Cardiac fibroblast (primary cell): ENCODE data around the gene RNF5.

Experiments used
- DNase-seq, 2 donors: peaks; one replicate each; pipeline versions ENCODE4 v3.0.0 to v3.0.0-alpha.2; 2010; ENCODE audit warnings: low read depth in 2 of 2
- H3K4me3 ChIP-seq, 2 donors: replicated peaks in 1 of 2; 1 replicate in 1 of 2; 2 replicates in 1 of 2; pipeline ENCODE4 v1.5.1; 2011; ENCODE audit warnings: low read depth in 2 of 2, low read length in 2 of 2, mild to moderate bottlenecking in 2 of 2, moderate library complexity in 1 of 2
- TF ChIP-seq, protein P1 (sequence below): IDR thresholded peaks from one replicate; pipeline ENCODE4 v1.5.1; 2011; ENCODE audit warnings: low read depth, mild to moderate bottlenecking, low read length, inconsistent platforms

Gene RNF5

DNA sequence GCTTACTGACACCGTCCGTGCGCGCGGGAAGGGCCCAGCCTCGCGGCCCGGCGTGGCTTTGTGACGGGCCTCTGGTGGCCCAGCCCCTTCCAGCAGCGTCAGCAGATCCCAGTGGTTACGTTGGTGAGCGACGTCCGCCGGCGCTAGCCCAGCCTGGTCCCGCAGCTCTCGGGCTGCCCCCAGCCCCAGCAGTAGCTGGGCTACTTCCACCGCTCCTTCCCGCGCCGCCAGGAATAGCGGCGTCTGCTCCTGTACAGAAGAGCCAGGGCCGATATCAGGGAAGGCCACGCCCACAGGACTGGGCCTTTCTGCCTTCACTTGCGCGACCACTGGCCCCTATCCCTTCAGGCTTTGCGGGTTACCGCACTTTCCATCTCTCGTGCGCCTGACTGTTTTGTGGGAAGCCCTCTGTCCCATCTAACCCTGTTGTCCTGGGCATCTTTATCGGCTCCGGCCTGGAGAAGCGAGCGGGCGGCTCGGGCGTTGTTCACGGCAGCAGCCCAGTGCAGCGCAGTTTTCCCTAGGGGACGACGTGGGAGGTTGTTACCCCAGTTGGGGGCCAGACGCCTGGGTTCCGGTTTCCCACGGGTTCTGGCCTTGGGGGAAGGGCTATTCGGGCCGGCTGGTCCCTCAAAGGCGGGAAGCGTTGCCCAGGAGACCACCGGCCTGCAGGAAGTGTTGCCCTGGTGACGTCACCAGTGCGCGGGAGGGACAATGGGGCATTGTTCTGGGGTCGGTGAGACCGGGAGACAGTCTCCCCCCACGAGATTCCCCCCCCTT lies 17.9 kb downstream of the RNF5 start:
- TF ChIP-seq, protein P1, sequence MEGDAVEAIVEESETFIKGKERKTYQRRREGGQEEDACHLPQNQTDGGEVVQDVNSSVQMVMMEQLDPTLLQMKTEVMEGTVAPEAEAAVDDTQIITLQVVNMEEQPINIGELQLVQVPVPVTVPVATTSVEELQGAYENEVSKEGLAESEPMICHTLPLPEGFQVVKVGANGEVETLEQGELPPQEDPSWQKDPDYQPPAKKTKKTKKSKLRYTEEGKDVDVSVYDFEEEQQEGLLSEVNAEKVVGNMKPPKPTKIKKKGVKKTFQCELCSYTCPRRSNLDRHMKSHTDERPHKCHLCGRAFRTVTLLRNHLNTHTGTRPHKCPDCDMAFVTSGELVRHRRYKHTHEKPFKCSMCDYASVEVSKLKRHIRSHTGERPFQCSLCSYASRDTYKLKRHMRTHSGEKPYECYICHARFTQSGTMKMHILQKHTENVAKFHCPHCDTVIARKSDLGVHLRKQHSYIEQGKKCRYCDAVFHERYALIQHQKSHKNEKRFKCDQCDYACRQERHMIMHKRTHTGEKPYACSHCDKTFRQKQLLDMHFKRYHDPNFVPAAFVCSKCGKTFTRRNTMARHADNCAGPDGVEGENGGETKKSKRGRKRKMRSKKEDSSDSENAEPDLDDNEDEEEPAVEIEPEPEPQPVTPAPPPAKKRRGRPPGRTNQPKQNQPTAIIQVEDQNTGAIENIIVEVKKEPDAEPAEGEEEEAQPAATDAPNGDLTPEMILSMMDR = no peak
- peak; percentile 95 to 98 for DNase-seq
- H3K4me3 ChIP-seq = peak overlapping the region; percentile 75 to 84

GRCh38 chr6:32196682-32197616 lies 18.7 kb downstream of the RNF5 start:
- TF ChIP-seq, protein P1 = no peak
- H3K4me3 ChIP-seq = peak overlapping the region; percentile 75 to 84
- DNase-seq = peak; percentile 28 to 38

DNA sequence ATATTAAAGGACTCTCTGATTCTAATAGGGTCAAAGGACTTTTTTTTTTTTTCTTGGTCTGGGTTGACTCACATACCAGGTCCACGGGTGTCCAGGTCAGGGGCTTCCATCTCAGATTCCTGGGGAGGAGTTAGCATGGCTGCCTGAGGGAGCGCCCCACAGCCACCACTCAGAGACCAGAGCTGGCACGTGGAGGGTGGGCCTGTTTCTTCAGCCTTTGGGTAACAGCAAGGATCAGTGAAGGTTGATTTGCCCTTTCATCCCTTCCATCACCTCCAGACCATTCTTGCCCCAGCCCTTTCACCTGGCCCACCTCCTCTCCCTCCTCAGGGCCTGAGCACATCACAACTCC lies 20.1 kb downstream of the RNF5 start:
- H3K4me3 ChIP-seq = no peak overlapping the region
- no peak for DNase-seq
- TF ChIP-seq, protein P1 = no peak

DNA sequence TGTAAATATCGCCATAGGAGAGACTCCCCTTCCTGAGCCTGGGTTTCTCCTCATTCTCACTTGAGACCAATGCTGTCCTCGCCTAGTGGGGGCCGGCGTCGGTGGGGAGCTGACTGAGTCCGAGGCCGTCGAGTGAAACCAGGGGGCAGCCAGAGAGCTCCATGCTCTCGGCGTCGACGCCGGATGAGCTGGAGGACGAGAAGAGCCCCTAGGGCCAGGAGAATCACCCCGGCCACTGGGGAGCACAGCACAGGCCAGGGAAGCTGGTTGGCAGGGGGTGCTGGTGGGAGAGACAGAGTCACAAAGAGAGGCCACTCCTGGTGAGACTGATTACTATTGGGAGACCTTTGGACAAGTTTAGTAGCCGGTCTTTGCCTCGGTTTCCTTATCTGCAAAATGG lies 20.7 kb downstream of the RNF5 start:
- DNase-seq = no peak
- H3K4me3 ChIP-seq = no peak overlapping the region
- TF ChIP-seq, protein P1 = no peak

DNA sequence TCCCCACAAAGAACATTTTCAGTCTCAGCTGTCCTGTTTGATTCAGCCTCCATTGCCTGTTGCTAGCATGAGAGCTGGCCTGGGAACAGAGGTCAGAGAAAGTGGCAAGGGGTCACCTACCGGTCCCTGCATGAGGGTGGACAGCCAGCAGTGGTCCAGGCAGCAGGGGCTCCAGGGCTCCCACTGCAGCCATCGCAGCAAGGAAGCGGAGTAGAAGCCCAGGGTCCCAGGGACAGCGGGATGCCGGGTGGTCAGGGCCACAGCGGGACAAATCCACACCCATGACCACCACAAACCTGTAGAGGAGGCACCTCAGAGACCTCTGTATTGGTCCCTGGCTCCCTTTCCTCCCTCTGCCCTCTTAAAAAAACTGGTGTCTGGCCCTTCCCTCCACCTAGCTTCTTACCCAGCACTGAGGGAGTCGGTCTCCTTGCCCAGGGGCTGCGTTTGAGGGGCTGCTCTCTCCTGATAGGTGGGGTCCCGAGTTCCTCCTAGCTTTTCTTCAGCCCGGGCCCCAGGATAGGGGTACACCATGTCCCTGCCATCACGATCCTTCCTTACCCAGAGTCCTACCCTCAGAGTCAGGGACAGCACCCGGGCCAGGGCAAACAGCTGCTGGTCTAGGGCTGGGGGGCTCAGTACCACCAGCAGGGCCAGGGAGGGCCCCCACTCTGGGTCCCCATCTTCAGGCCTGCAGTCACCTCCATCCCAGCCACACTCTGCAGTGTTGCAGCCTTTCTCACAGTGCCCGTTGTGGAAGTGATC lies 22.7 kb downstream of the RNF5 start:
- H3K4me3 ChIP-seq = no peak overlapping the region
- TF ChIP-seq, protein P1 = no peak
- no peak for DNase-seq

DNA sequence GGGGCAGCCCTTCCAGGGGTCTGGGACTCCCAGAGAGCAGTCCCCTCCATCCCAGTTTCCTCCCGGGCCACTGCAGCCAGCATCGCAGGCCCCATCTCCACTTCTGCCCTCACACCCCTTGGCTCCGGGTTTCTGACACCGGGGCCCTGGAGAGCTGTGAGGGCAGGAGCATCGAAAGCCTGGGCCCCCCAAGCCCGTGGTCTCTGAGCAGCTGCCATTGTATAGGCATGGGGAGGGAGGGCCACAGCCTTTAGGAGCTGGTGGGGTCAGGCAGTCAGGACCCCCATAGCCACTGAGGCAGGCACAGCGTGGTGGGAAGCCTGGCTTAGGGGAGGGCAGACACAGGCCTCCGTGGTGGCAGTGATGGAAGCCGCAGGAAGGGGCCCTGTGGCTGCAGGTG lies 24.0 kb downstream of the RNF5 start:
- DNase-seq = no peak
- TF ChIP-seq, protein P1 = no peak
- no peak overlapping the region for H3K4me3 ChIP-seq
